GM12875 (cell line): Measurements from ENCODE around the gene MN1.

Experiments used
- H3K4me3 ChIP-seq: one replicate; pipeline ENCODE4 v1.5.1; 2011; ENCODE audit warnings: low read depth, low read length, control low read depth
- CTCF ChIP-seq: IDR thresholded peaks from 2 replicates; pipeline ENCODE4 v1.5.1; 2011; ENCODE audit warnings: low read depth, mild to moderate bottlenecking, control low read depth, inconsistent platforms, low read length, moderate library complexity, borderline replicate concordance; ENCODE audit not compliant: insufficient read depth

The MN1 gene

GRCh38 chr22:27723158-27723557 lies 78.4 kb downstream of the MN1 start:
- no peak overlapping the region for H3K4me3 ChIP-seq
- no peak for TF ChIP-seq CTCF

- H3K4me3 ChIP-seq: no peak overlapping the region
- TF ChIP-seq CTCF: no peak
Observed at GRCh38 chr22:27720860-27721259, 80.7 kb downstream of the MN1 start.

GRCh38 chr22:27719535-27720227 lies 81.9 kb downstream of the MN1 start:
- TF ChIP-seq CTCF: no peak
- no peak overlapping the region for H3K4me3 ChIP-seq

- TF ChIP-seq CTCF: no peak
- H3K4me3 ChIP-seq: no peak overlapping the region
Observed at GRCh38 chr22:27719036-27719347, 82.6 kb downstream of the MN1 start.

- no peak overlapping the region for H3K4me3 ChIP-seq
- no peak for TF ChIP-seq CTCF
Observed at GRCh38 chr22:27718186-27719035, 83.1 kb downstream of the MN1 start.

DNA sequence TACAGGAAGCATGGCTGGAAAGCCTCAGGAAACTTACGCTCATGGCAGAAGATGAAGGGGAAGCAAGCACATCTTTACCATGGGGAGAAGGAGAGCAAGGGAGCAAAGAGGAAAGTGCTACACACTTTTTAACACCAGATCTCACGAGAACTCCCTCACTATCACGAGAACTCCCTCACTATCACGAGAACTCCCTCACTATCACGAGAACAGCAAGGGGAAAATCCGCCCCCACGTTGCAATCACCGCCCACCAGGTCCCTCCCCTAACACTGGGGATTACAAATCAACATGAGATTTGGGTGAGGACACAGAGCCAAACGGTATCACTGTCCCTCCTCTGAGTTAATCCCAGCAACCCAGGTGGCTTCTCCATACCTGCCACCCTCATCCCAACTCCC lies 84.5 kb downstream of the MN1 start:
- H3K4me3 ChIP-seq: no peak overlapping the region
- no peak for TF ChIP-seq CTCF

- no peak overlapping the region for H3K4me3 ChIP-seq
- no peak for TF ChIP-seq CTCF
Observed at GRCh38 chr22:27716074-27716473, 85.5 kb downstream of the MN1 start.
